Mucosa of stomach (tissue), 1 donor: ENCODE data around the gene SIRT7.

Experiments
- H3K27me3 ChIP-seq: one replicate; pipeline ENCODE4 v1.7.0; 2013; ENCODE audit warnings: mild to moderate bottlenecking, low read length; ENCODE audit not compliant: control insufficient read depth, insufficient read depth
- H3K36me3 ChIP-seq: one replicate; pipeline ENCODE4 v1.7.0; 2013; ENCODE audit warnings: low read length; ENCODE audit not compliant: control insufficient read depth, insufficient read depth
- H3K4me1 ChIP-seq: one replicate; pipeline ENCODE4 v1.7.0; 2013; ENCODE audit warnings: mild to moderate bottlenecking, low read length; ENCODE audit not compliant: control insufficient read depth, insufficient read depth
- H3K4me3 ChIP-seq: one replicate; pipeline ENCODE4 v1.7.0; 2013; ENCODE audit warnings: low read length
- H3K9ac ChIP-seq: one replicate; pipeline ENCODE4 v1.7.0; 2013; ENCODE audit warnings: mild to moderate bottlenecking, low read length, moderate library complexity
- H3K9me3 ChIP-seq: one replicate; pipeline ENCODE4 v1.7.0; 2013; ENCODE audit warnings: mild to moderate bottlenecking, low read length, moderate library complexity; ENCODE audit not compliant: control insufficient read depth
- donor health status: Pancreatic carcinoma.

The SIRT7 gene

DNA sequence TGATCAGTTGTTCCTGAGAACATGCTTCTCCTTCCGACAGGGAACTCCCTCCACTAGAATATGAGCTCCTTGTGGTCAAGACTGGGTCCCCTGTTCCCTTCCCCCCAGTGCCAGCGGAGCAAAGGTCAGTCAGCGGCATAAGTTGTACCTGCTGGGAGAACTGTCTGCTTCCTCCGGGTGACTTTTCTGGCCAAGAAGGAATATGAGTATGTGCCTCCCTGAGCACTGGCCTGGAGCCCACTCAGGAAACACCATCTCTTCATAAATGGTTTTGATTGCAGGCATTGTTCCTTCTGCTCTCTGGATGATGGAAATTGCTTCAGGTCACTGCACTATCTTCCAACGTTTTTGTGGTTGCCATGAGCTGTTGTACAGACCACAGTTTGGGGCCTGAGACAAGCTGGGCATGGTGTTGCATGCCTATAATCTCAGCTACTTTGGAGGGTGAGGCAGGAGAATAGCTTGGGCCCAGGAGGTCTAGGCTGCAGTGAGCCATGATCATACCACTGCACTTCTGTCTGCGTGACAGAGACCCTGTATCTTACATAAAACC is 54.8 kb downstream of the SIRT7 start:
- Histone ChIP-seq H3K4me1 (peaks cover 77% of the 10 kb centered on the region), H3K4me3 (no peak overlapping the region), H3K9ac (peak overlapping the region; percentile 24), H3K9me3 (no peaks in the 10 kb centered on the region), H3K36me3 (no peaks in the 10 kb centered on the region), H3K27me3 (no peaks in the 10 kb centered on the region)
